ENCODE data around the gene DNAJC5G.

- no peak for TF ChIP-seq CTCF (IDR thresholded peaks at IDR 0.05; ENCODE audit: low read depth, low read length)
- TF ChIP-seq EZH2phosphoT487 (IDR thresholded peaks at IDR 0.05; ENCODE audit: low read depth), result no peak
These were observed 41.6 kb downstream of the DNAJC5G start for GRCh38 chr2:27316655-27317412.
